Liver (tissue), 2 donors: ENCODE measurements around the gene MNAT1.
"Not testable (repeated sequence)": the region's sequence is repeated elsewhere in the genome, so short reads cannot be mapped to it uniquely, and the experiment has no call there.

Experiments used
- REST ChIP-seq: IDR thresholded peaks from 2 replicates; pipeline ENCODE4 v1.6.1; 2016; ENCODE audit warnings: antibody characterized with exemption, mild to moderate bottlenecking
- SP1 ChIP-seq: IDR thresholded peaks from 2 replicates; pipeline ENCODE4 v1.6.1; 2018; ENCODE audit warnings: antibody characterized with exemption, mild to moderate bottlenecking
- donor health status: healthy.

GRCh38 chr14:60731291-60731690, 3.3 kb upstream of the MNAT1 start:
- TF ChIP-seq SP1, REST: not testable (repeated sequence)
